Neuronal stem cell (in vitro differentiated cells): ENCODE measurements around the gene RASA2.
"Not testable (repeated sequence)": the region's sequence is repeated elsewhere in the genome, so short reads cannot be mapped to it uniquely, and the experiment has no call there.

Experiments used
- DNase-seq: peaks from one replicate; pipeline ENCODE4 v3.0.0-alpha.2; 2013; ENCODE audit warnings: low spot score
- H2AFZ ChIP-seq: one replicate; pipeline ENCODE4 v1.6.1; 2013; ENCODE audit warnings: mild to moderate bottlenecking, low read length, inconsistent platforms
- H2AK5ac ChIP-seq: 2 replicates; pipeline ENCODE4 v1.6.1; 2013; ENCODE audit warnings: low read depth, mild to moderate bottlenecking, inconsistent platforms, low read length, moderate library complexity, mixed read lengths
- H2BK120ac ChIP-seq: 2 replicates; pipeline ENCODE4 v1.6.1; 2013; ENCODE audit warnings: low read depth, mild to moderate bottlenecking, inconsistent platforms, low read length, moderate library complexity, mixed read lengths
- H2BK12ac ChIP-seq: one replicate; pipeline ENCODE4 v1.6.1; 2013; ENCODE audit warnings: low read length, inconsistent platforms
- H2BK15ac ChIP-seq: 2 replicates; pipeline ENCODE4 v1.6.1; 2013; ENCODE audit warnings: mild to moderate bottlenecking, low read length, inconsistent platforms, mixed read lengths
- H2BK5ac ChIP-seq: one replicate; pipeline ENCODE4 v1.6.1; 2013; ENCODE audit warnings: inconsistent platforms, mild to moderate bottlenecking, low read length, moderate library complexity
- H3K14ac ChIP-seq: one replicate; pipeline ENCODE4 v1.6.1; 2013; ENCODE audit warnings: low read length, inconsistent platforms
- H3K18ac ChIP-seq: 2 replicates; pipeline ENCODE4 v1.6.1; 2013; ENCODE audit warnings: low read length, inconsistent platforms
- H3K23ac ChIP-seq: 2 replicates; pipeline ENCODE4 v1.6.1; 2013; ENCODE audit warnings: low read depth, mild to moderate bottlenecking, mixed read lengths, low read length, inconsistent platforms; ENCODE audit not compliant: poor library complexity
- H3K27ac ChIP-seq: replicated peaks from 3 replicates; pipeline ENCODE4 v1.5.1; 2013; ENCODE audit warnings: low read length, inconsistent platforms
- H3K27me3 ChIP-seq, 3 experiments: 2 replicates each; pipeline ENCODE4 v1.6.1; 2013; ENCODE audit warnings: low read length in 3 of 3, mild to moderate bottlenecking in 2 of 3, inconsistent platforms in 1 of 3, low read depth in 1 of 3, mixed read lengths in 1 of 3, moderate library complexity in 1 of 3; ENCODE audit not compliant: control insufficient read depth in 3 of 3, insufficient read depth in 3 of 3
- H3K36me3 ChIP-seq, 2 donors: replicated peaks in 1 of 2; 2 replicates each; pipeline ENCODE4 v1.6.1; 2013; ENCODE audit warnings: low read length in 2 of 2; ENCODE audit not compliant: control insufficient read depth in 2 of 2, insufficient read depth in 2 of 2
- H3K4ac ChIP-seq: 2 replicates; pipeline ENCODE4 v1.6.1; 2013; ENCODE audit warnings: inconsistent platforms, mild to moderate bottlenecking, low read length, moderate library complexity
- H3K4me1 ChIP-seq, 2 donors: 1 replicate in 1 of 2; 2 replicates in 1 of 2; pipeline ENCODE4 v1.6.1; 2013; ENCODE audit warnings: low read length in 2 of 2, low read depth in 1 of 2; ENCODE audit not compliant: control insufficient read depth in 2 of 2, insufficient read depth in 1 of 2
- H3K4me2 ChIP-seq: one replicate; pipeline ENCODE4 v1.6.1; 2013; ENCODE audit warnings: mild to moderate bottlenecking, low read length, inconsistent platforms; ENCODE audit not compliant: insufficient read depth, poor library complexity, severe bottlenecking
- H3K4me3 ChIP-seq, 2 donors: 2 replicates each; pipeline ENCODE4 v1.5.1; 2013; ENCODE audit warnings: low read length in 2 of 2, mild to moderate bottlenecking in 2 of 2, inconsistent platforms in 1 of 2, moderate library complexity in 1 of 2
- H3K79me1 ChIP-seq: one replicate; pipeline ENCODE4 v1.6.1; 2013; ENCODE audit warnings: low read depth, mild to moderate bottlenecking, inconsistent platforms, low read length, moderate library complexity
- H3K9ac ChIP-seq: one replicate; pipeline ENCODE4 v1.6.1; 2013; ENCODE audit warnings: mild to moderate bottlenecking, low read depth, low read length, inconsistent platforms; ENCODE audit not compliant: poor library complexity
- H3K9me3 ChIP-seq, 2 donors: replicated peaks in 1 of 2; 2 replicates each; pipeline versions ENCODE3 to v1.6.1; 2013; ENCODE audit warnings: low read length in 2 of 2, mild to moderate bottlenecking in 2 of 2, inconsistent platforms in 1 of 2, low read depth in 1 of 2, mixed read lengths in 1 of 2, moderate library complexity in 1 of 2; ENCODE audit not compliant: control insufficient read depth in 2 of 2, insufficient read depth in 1 of 2
- H4K8ac ChIP-seq: one replicate; pipeline ENCODE4 v1.6.1; 2013; ENCODE audit warnings: low read depth, mild to moderate bottlenecking, inconsistent platforms, low read length, moderate library complexity
- H4K91ac ChIP-seq: one replicate; pipeline ENCODE4 v1.6.1; 2013; ENCODE audit warnings: low read length, low read depth, mild to moderate bottlenecking, inconsistent platforms; ENCODE audit not compliant: poor library complexity
- WGBS, 2 donors: extraction: QIAGEN DNeasy Blood & Tissue Kit; methylation state at CpG; one replicate each; pipeline ENCODE4 v1.1.7; 2013; ENCODE audit warnings: missing lambda C conversion rate in 2 of 2, mixed read lengths in 1 of 2; ENCODE audit not compliant: insufficient read length in 2 of 2, insufficient replicate concordance in 1 of 2; ENCODE audit errors: extremely low coverage in 2 of 2; 5-methylcytosine and 5-hydroxymethylcytosine counted together

RASA2 gene

DNA sequence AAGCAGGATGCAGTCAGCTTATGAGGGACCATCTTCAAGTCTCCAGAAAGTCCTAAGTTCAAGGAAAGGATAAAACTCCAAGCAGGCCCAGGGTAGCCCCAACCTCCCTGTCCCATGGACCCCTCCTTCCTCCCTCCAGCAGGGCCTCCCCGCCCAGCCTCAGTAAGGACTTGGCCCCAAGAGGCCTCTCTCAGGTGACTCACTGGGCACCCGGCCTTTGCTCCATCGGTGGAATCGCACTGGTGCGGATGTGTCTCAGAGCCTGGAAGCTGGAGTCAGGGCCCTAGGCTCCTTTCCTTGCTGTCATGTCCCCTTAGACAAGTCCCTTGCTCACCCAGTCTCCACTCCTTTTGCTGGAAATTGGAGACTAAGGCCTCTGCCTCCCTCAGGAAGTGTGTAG, 136.9 kb downstream of the RASA2 start:
- no CpG with 5 or more reads among the region's 5 CpGs for WGBS, 2 donors

GRCh38 chr3:141625506-141625905, 138.7 kb downstream of the RASA2 start:
- no CpG with 5 or more reads among the region's 5 CpGs for WGBS, 2 donors
- no peak overlapping the region for H2BK120ac ChIP-seq
- no peak for DNase-seq
- no peak overlapping the region for H4K91ac ChIP-seq
- H4K8ac ChIP-seq, result no peak overlapping the region
- no peak overlapping the region for H2BK5ac ChIP-seq
- no peak overlapping the region for H3K4me3 ChIP-seq
- no peak overlapping the region for H3K23ac ChIP-seq
- no peak overlapping the region for H3K9ac ChIP-seq
- H2AFZ ChIP-seq, result no peak overlapping the region
- no peak overlapping the region for H3K14ac ChIP-seq
- no peak overlapping the region for H2BK15ac ChIP-seq
- H2AK5ac ChIP-seq, result no peak overlapping the region
- no peak overlapping the region for H2BK12ac ChIP-seq
- no peak overlapping the region for H3K4ac ChIP-seq
- peaks cover 1 to 4% of the 10 kb centered on the region in 2 donors for H3K9me3 ChIP-seq
- no peaks in the 10 kb centered on the region for H3K36me3 ChIP-seq
- H3K27ac ChIP-seq, result no peak overlapping the region
- peak overlapping the region; percentile 35 for H3K18ac ChIP-seq
- no peaks in the 10 kb centered on the region for H3K79me1 ChIP-seq
- H3K27me3 ChIP-seq, result no peaks in the 10 kb centered on the region
- no peaks in the 10 kb centered on the region for H3K4me1 ChIP-seq
- H3K4me2 ChIP-seq, result no peak overlapping the region

More for the DNA sequence above, 136.9 kb downstream of the RASA2 start:
- Histone ChIP-seq H3K9ac (peak overlapping the region; percentile 15), H3K27ac (no peak overlapping the region), H2BK15ac (no peak overlapping the region), H2AK5ac (no peak overlapping the region), H3K9me3 (peaks cover 0 to 4% of the 10 kb centered on the region in 2 donors), H3K36me3 (no peaks in the 10 kb centered on the region), H3K23ac (no peak overlapping the region), H3K4me1 (peaks cover 0 to 2% of the 10 kb centered on the region in 2 donors), H4K8ac (no peak overlapping the region), H3K4ac (no peak overlapping the region), H2BK120ac (no peak overlapping the region), H3K79me1 (no peaks in the 10 kb centered on the region), H3K4me3 (no peak overlapping the region), H2BK12ac (no peak overlapping the region), H3K18ac (no peak overlapping the region), H3K4me2 (no peak overlapping the region), H4K91ac (no peak overlapping the region), H2AFZ (no peak overlapping the region), H2BK5ac (no peak overlapping the region), H3K27me3 (no peaks in the 10 kb centered on the region), H3K14ac (no peak overlapping the region)
- no peak for DNase-seq

- no CpG with 5 or more reads among the region's 6 CpGs for WGBS, 2 donors
- not testable (repeated sequence) for DNase-seq, H4K91ac ChIP-seq, H3K14ac ChIP-seq, H3K36me3 ChIP-seq, H3K4me2 ChIP-seq, H3K79me1 ChIP-seq, H3K9ac ChIP-seq, H2BK5ac ChIP-seq, H3K27ac ChIP-seq, H4K8ac ChIP-seq, H3K4ac ChIP-seq, H3K4me1 ChIP-seq, H3K4me3 ChIP-seq, H3K23ac ChIP-seq, H3K18ac ChIP-seq, H2AFZ ChIP-seq, H2AK5ac ChIP-seq, H2BK15ac ChIP-seq, H3K27me3 ChIP-seq, H3K9me3 ChIP-seq, H2BK120ac ChIP-seq, H2BK12ac ChIP-seq
Measured at GRCh38 chr3:141628334-141628733, 141.5 kb downstream of the RASA2 start.

DNA sequence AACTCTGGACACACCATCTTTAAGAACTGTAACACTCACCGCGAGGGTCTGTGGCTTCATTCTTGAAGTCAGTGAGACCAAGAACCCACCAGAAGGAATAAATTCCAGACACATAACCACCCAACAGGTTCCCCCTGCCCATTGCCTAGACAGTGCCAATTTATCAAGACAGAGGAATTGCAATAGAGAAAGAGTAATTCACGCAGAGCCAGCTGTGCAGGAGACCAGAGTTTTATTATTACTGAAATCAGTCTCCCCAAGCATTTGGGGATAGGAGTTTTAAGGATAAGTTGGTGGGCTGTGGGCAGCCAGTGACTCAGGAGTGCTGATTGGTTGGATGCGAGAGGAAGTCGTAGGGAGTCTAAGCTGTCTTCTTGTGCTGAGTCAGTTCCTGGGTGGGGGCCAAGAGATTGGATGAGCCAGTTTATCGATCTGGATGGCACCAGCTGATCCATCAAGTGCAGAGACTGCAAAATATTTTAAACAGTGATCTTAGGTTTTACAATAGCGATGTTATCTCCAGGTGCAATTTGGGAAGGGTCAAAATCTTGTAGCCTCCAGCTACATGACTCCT, 142.1 kb downstream of the RASA2 start:
- not testable (repeated sequence) for DNase-seq, H4K91ac ChIP-seq, H3K9me3 ChIP-seq, H3K4me2 ChIP-seq, H2AFZ ChIP-seq, H3K18ac ChIP-seq, H3K27me3 ChIP-seq, H3K4me3 ChIP-seq, H3K36me3 ChIP-seq, H3K14ac ChIP-seq, H3K23ac ChIP-seq, H2AK5ac ChIP-seq, H2BK15ac ChIP-seq, H3K4me1 ChIP-seq, H4K8ac ChIP-seq, H3K4ac ChIP-seq, H3K9ac ChIP-seq, H2BK12ac ChIP-seq, H2BK120ac ChIP-seq, H3K79me1 ChIP-seq, H2BK5ac ChIP-seq, H3K27ac ChIP-seq
- no CpG with 5 or more reads among the region's 7 CpGs for WGBS, 2 donors
